Measurements from ENCODE around the gene L3MBTL3.
A peak's percentile ranks its signal among the peaks of the same experiment; 100 is the strongest.

L3MBTL3 gene

GRCh38 chr6:130029163-130029562, 10.8 kb downstream of the L3MBTL3 start:
- no peak for DNase-seq

DNA sequence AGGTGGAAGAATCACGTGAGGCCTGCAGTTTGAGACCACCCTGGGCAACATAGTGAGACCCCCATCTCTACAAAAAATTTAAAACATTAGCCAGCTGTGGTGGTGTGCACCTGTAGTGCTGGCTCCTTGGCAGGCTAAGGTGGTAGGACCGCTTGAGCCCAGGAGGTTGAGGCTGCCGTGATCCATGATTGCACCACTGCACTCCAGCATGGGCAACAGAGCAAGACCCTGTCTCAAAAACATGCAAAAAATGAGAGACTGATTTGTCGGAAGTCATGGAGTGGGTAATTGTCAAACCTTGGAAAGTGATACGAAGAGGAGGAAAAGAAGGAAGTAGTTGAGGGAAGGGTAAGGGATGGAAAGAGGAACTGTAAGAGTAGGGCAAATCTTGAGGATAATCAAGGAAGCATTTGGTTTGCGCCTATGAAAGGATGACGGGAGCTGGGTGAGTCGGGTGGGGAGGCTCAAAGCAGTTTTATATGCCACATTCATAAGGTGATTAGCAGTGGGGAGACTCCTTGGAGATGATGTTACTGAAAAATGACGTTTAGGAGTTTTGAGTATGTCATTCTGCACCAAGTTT, 14.5 kb downstream of the L3MBTL3 start:
- no peak for DNase-seq

DNA sequence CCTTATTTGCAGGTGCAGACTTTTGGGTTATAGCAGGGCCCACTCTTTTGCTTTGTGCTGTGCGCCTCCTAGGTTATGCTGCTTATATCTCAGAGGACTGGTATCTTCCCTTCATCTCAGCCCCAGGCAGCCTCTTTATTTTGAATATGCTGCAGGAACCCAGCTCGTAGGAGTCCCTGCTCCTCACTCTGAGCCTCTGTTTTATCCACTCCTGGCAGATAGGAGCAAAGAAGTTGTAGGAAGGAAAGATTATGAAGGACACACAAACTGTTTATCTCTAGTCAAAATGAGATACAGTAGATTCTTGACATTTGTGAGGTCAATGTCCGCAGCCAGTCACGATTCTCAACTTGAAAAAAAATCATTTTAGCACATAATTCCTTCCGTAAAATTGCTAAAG, 15.6 kb downstream of the L3MBTL3 start:
- no peak for DNase-seq

GRCh38 chr6:130034378-130035146, 16.2 kb downstream of the L3MBTL3 start:
- no peak for DNase-seq

- no peak for DNase-seq
Measured at GRCh38 chr6:130035211-130035610, 16.8 kb downstream of the L3MBTL3 start.

DNA sequence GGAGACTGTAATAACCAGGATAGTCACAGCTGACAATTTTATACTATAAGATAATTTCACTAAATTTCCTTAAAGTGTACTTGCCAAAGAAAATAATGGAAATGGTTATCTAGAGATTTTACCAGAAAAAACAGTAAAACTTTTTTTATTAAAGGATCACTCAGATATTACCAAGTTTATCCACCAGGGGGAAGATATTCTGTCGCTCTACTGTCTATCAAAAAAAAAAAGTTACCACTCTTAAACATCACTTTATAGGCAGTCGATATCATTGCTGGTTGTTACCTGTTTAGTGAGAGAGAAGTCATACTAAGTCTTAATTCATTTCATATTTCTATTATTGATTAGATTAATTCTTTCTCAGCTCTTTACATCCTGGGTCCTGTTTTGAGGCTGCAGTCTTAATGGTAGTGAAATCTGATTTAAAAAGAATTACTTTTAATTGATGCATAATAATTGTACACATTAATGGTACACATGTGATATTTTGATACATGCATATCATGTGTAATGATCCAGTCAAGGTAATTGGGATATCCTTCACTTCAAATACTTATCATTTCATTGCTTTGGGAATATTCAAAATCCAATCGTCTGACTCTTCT, 18.9 kb downstream of the L3MBTL3 start:
- DNase-seq = peak in 1 of 2 donors; percentile 48

- DNase-seq = no peak
Measured at GRCh38 chr6:130041594-130041993, 23.2 kb downstream of the L3MBTL3 start.

- no peak for DNase-seq
Measured at GRCh38 chr6:130043344-130043743, 25.0 kb downstream of the L3MBTL3 start.

- no peak for DNase-seq
Measured at GRCh38 chr6:130045622-130046021, 27.2 kb downstream of the L3MBTL3 start.

GRCh38 chr6:130046671-130047070, 28.3 kb downstream of the L3MBTL3 start:
- no peak for DNase-seq

DNA sequence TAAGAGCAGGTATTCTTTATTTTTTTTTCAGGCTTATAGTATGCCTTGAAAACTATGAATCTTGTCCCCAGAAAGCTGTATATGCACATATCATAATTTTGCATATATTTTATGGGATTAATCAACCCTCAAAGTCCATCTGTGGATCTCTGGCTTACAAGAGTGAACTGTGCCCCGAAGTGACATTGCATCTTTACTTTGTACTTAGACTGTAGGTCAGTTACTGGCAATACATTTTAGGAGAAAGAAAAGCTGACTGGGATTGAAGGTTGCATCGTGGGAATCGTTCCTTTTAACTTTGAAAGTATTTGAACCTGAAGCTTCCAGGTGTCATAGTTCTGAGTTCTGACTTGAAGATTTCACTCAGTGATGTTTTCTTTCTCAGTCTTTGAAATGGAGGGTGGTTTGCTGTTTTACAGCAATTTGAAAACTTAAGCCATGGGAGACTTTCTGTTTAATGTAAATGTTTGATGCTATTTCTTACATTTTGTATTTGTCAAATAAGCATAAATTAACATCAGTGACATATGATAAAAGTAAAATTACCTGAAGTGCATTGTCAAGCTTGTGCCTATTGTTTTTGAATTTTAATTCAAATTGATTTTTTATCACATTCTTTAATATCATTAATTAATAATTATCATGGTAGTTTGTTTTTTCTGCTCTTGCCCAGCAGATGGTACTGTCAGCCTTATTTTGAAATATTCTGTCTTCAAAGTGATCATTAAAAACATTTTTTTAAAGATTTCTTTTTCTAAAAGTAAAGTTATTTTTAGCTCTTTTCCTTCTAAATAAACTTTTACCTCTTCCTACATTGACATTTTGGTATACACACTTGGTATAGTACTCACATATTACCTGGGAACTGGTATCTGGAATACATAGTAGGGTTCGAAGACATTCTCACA, 29.0 kb downstream of the L3MBTL3 start:
- no peak for DNase-seq

- no peak for DNase-seq
Measured at GRCh38 chr6:130050230-130050629, 31.8 kb downstream of the L3MBTL3 start.

DNA sequence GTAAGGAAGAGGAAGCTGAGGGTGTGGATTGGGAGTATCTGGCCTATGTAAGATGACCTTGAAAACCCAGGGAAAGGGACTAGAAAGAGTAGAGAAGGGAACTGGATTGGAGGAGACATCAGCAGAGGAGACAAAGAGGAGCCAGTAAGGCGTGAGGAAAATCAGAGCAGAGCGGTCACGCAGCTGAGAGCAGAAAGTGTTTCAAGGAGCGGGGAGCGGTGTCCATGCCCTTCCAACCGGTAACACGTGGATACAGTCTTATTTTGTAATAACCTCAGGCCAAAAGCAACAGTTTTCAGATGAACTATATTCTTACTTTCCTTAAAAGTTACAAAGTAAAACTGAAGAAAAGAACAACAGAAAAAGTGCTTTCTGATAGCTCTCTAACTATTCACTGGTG, 36.3 kb downstream of the L3MBTL3 start:
- no peak for DNase-seq

GRCh38 chr6:130055271-130055670, 36.9 kb downstream of the L3MBTL3 start:
- DNase-seq = no peak

- no peak for DNase-seq
Measured at GRCh38 chr6:130057495-130057894, 39.1 kb downstream of the L3MBTL3 start.

- no peak for DNase-seq
Measured at GRCh38 chr6:130063806-130064205, 45.4 kb downstream of the L3MBTL3 start.

- DNase-seq = no peak
Measured at GRCh38 chr6:130065609-130066156, 47.3 kb downstream of the L3MBTL3 start.

- no peak for DNase-seq
Measured at GRCh38 chr6:130069485-130069884, 51.1 kb downstream of the L3MBTL3 start.

DNA sequence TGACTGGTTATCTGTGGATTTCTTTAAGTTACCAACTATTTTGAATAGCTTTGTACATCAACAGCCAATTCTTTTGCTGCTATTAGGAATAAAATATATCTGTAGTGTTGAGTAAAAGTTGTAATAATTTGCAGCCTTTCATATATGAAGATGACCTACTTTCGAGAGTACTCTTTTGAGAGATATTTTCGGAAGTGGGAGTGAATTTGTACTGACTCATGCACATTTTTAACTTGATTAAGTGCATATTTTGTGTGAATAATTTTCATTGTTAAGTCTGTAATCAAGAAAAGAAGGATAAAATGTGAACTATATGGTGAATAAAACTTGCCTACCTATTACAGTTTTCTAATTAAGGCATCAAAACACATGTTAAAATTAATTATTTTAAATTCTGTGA, 51.9 kb downstream of the L3MBTL3 start:
- DNase-seq = no peak

GRCh38 chr6:130070792-130071191, 52.4 kb downstream of the L3MBTL3 start:
- no peak for DNase-seq

DNA sequence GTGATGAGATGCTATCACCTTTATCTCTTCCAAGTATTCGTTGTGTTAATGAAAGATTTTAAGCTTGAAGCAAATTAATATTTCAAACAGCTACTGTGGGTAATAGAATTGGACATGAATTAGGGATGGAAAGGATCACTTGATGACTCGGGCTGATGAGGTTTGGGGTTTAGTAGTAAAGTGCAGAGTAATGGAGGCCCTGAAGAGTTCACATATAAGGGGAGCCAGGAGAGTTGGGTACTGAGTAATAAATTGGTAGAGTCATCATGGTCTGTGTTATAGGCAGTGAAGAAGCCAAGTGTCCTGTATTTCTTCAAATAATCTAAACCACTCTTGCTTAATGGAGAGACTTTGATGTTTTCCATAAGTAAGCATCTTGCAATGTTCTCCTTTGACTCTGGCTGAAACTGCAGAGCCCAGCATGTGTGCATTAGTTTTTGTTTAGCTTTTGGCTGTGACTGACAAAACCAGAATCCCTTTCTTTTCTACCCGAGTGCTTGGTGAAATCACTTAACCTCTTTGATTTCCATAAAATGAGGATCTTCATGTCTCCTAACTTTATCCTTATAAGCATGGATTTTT, 57.6 kb downstream of the L3MBTL3 start:
- DNase-seq = no peak

DNA sequence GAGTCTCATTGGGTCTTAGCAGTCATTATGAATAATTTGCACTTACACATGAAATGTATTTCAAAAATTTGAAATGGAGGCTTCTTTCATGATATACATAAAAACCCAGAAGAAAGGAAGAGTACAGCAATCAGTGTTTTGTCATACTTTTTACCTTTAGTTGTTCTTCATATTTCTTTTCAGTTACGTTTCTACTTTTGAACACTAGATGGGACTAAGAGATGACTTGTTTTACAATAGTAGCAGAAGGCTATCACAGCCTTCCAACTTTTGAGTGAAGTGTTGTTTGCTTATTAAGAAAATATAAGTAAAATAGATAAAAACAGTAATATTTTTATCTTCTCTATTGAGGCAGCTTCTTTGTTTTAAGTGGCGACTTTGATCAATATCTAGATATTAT, 58.1 kb downstream of the L3MBTL3 start:
- no peak for DNase-seq

GRCh38 chr6:130090796-130091195, 72.4 kb downstream of the L3MBTL3 start:
- DNase-seq = no peak

Data from inflammatory macrophage treated with lipopolysaccharide for 1 hour (primary cell).